ENCODE data around the gene RPS25.

- no peak for TF ChIP-seq CTCF (IDR thresholded peaks at IDR 0.05; ENCODE audit: poor library complexity)
- TF ChIP-seq EZH2 (IDR thresholded peaks at IDR 0.05; ENCODE audit: borderline replicate concordance): no peak
Observed at GRCh38 chr11:119011476-119012053, 6.6 kb downstream of the RPS25 start.

Measured in hepatocyte (in vitro differentiated cells).